Activated naive CD8-positive, alpha-beta T cell treated with anti-CD3 and anti-CD28 coated beads for 36 hours (primary cell): Measurements from ENCODE around the gene AUTS2. TPM values are rescaled to one million over a fixed set of nuclear protein-coding genes. Genes with fewer than 3 reads are reported as not detected.

Experiments
- DNase-seq: peaks from one replicate; pipeline ENCODE4 v3.0.0; 2021
- H3K27ac Mint-ChIP-seq: one replicate; pipeline ENCODE4 v1.8.0; 2022; ENCODE audit warnings: mild to moderate bottlenecking, moderate library complexity, mixed read lengths
- H3K27me3 Mint-ChIP-seq: one replicate; pipeline ENCODE4 v1.8.0; 2022; ENCODE audit warnings: mild to moderate bottlenecking, mixed read lengths
- H3K36me3 Mint-ChIP-seq: one replicate; pipeline ENCODE4 v1.8.0; 2021; ENCODE audit warnings: mild to moderate bottlenecking, mixed read lengths
- H3K4me1 Mint-ChIP-seq: one replicate; pipeline ENCODE4 v1.8.0; 2021; ENCODE audit warnings: mixed read lengths
- H3K4me3 Mint-ChIP-seq: one replicate; pipeline ENCODE4 v1.8.0; 2022; ENCODE audit warnings: mild to moderate bottlenecking, moderate library complexity, mixed read lengths
- H3K9me3 Mint-ChIP-seq: one replicate; pipeline ENCODE4 v1.8.0; 2022; ENCODE audit warnings: mixed read lengths
- total RNA-seq, 2 experiments: library from RNA; stranded (reverse); gene quantifications; one replicate each; pipeline ENCODE4 v1.2.3, GENCODE V29; 2021

AUTS2 gene
- total RNA-seq, 2 experiments from 2014 or later, result 0.58 to 0.78 TPM

- no peaks in the 10 kb centered on the region for H3K36me3 Mint-ChIP-seq
- H3K4me3 Mint-ChIP-seq, result no peak overlapping the region
- no peaks in the 10 kb centered on the region for H3K9me3 Mint-ChIP-seq
- H3K27me3 Mint-ChIP-seq, result no peaks in the 10 kb centered on the region
- no peak for DNase-seq
- H3K4me1 Mint-ChIP-seq, result peaks cover 5% of the 10 kb centered on the region
- no peak overlapping the region for H3K27ac Mint-ChIP-seq
Observed at GRCh38 chr7:69949122-69949521, 350.8 kb downstream of the AUTS2 start.

- H3K36me3 Mint-ChIP-seq, result no peaks in the 10 kb centered on the region
- peaks cover 5% of the 10 kb centered on the region for H3K4me1 Mint-ChIP-seq
- no peak overlapping the region for H3K27ac Mint-ChIP-seq
- no peak for DNase-seq
- no peak overlapping the region for H3K4me3 Mint-ChIP-seq
- H3K27me3 Mint-ChIP-seq, result no peaks in the 10 kb centered on the region
- no peaks in the 10 kb centered on the region for H3K9me3 Mint-ChIP-seq
Observed at GRCh38 chr7:69951458-69951857, 353.2 kb downstream of the AUTS2 start.

- no peak overlapping the region for H3K4me3 Mint-ChIP-seq
- H3K27ac Mint-ChIP-seq, result no peak overlapping the region
Observed at GRCh38 chr7:69953136-69954067, 355.1 kb downstream of the AUTS2 start.

GRCh38 chr7:69956541-69956940 is 358.3 kb downstream of the AUTS2 start:
- Mint-ChIP-seq H3K4me1 (peaks cover 5% of the 10 kb centered on the region), H3K27me3 (no peaks in the 10 kb centered on the region), H3K9me3 (no peaks in the 10 kb centered on the region), H3K27ac (no peak overlapping the region), H3K36me3 (no peaks in the 10 kb centered on the region), H3K4me3 (no peak overlapping the region)
- no peak for DNase-seq

More at GRCh38 chr7:69953136-69954067, 355.1 kb downstream of the AUTS2 start:
- Mint-ChIP-seq H3K27me3 (no peaks in the 10 kb centered on the region), H3K4me1 (peaks cover 5% of the 10 kb centered on the region), H3K9me3 (no peaks in the 10 kb centered on the region), H3K36me3 (no peaks in the 10 kb centered on the region)
- DNase-seq, result no peak

GRCh38 chr7:69957661-69958060 is 359.4 kb downstream of the AUTS2 start:
- Mint-ChIP-seq H3K4me3 (no peak overlapping the region), H3K27me3 (no peaks in the 10 kb centered on the region), H3K4me1 (peaks cover 8% of the 10 kb centered on the region), H3K27ac (no peak overlapping the region), H3K9me3 (no peaks in the 10 kb centered on the region), H3K36me3 (no peaks in the 10 kb centered on the region)
- DNase-seq, result no peak

GRCh38 chr7:69959789-69960499 is 361.7 kb downstream of the AUTS2 start:
- no peak overlapping the region for H3K4me3 Mint-ChIP-seq
- no peak overlapping the region for H3K27ac Mint-ChIP-seq
- no peaks in the 10 kb centered on the region for H3K27me3 Mint-ChIP-seq
- no peak for DNase-seq
- H3K9me3 Mint-ChIP-seq, result no peaks in the 10 kb centered on the region
- H3K4me1 Mint-ChIP-seq, result peaks cover 5% of the 10 kb centered on the region
- no peaks in the 10 kb centered on the region for H3K36me3 Mint-ChIP-seq

- Mint-ChIP-seq H3K4me1 (peaks cover 5% of the 10 kb centered on the region), H3K4me3 (no peak overlapping the region), H3K27ac (no peak overlapping the region), H3K36me3 (no peaks in the 10 kb centered on the region), H3K9me3 (no peaks in the 10 kb centered on the region), H3K27me3 (no peaks in the 10 kb centered on the region)
- DNase-seq, result no peak
Observed at GRCh38 chr7:69961436-69961835, 363.2 kb downstream of the AUTS2 start.

GRCh38 chr7:69962186-69963065 is 364.2 kb downstream of the AUTS2 start:
- DNase-seq, result no peak
- Mint-ChIP-seq H3K4me1 (peaks cover 5% of the 10 kb centered on the region), H3K4me3 (no peak overlapping the region), H3K36me3 (no peaks in the 10 kb centered on the region), H3K9me3 (no peaks in the 10 kb centered on the region), H3K27me3 (peaks cover 4% of the 10 kb centered on the region), H3K27ac (no peak overlapping the region)

GRCh38 chr7:69963393-69963792 is 365.1 kb downstream of the AUTS2 start:
- Mint-ChIP-seq H3K4me1 (peaks cover 5% of the 10 kb centered on the region), H3K4me3 (no peak overlapping the region), H3K27ac (no peak overlapping the region), H3K9me3 (no peaks in the 10 kb centered on the region), H3K36me3 (no peaks in the 10 kb centered on the region), H3K27me3 (peaks cover 4% of the 10 kb centered on the region)
- no peak for DNase-seq

- H3K4me1 Mint-ChIP-seq, result peaks cover 5% of the 10 kb centered on the region
- H3K4me3 Mint-ChIP-seq, result no peak overlapping the region
- H3K36me3 Mint-ChIP-seq, result no peaks in the 10 kb centered on the region
- H3K27me3 Mint-ChIP-seq, result peaks cover 4% of the 10 kb centered on the region
- no peak overlapping the region for H3K27ac Mint-ChIP-seq
- no peak for DNase-seq
- no peaks in the 10 kb centered on the region for H3K9me3 Mint-ChIP-seq
Observed at GRCh38 chr7:69966766-69967591, 368.7 kb downstream of the AUTS2 start.

GRCh38 chr7:69967689-69968450 is 369.6 kb downstream of the AUTS2 start:
- Mint-ChIP-seq H3K27ac (no peak overlapping the region), H3K36me3 (no peaks in the 10 kb centered on the region), H3K27me3 (peaks cover 4% of the 10 kb centered on the region), H3K4me1 (peaks cover under 1% of the 10 kb centered on the region), H3K9me3 (no peaks in the 10 kb centered on the region), H3K4me3 (no peak overlapping the region)
- DNase-seq, result no peak

GRCh38 chr7:69968969-69969556 is 370.8 kb downstream of the AUTS2 start:
- peaks cover 4% of the 10 kb centered on the region for H3K27me3 Mint-ChIP-seq
- H3K4me1 Mint-ChIP-seq, result no peaks in the 10 kb centered on the region
- DNase-seq, result no peak
- no peaks in the 10 kb centered on the region for H3K9me3 Mint-ChIP-seq
- H3K36me3 Mint-ChIP-seq, result no peaks in the 10 kb centered on the region
- no peak overlapping the region for H3K4me3 Mint-ChIP-seq
- H3K27ac Mint-ChIP-seq, result no peak overlapping the region

- H3K4me1 Mint-ChIP-seq, result no peaks in the 10 kb centered on the region
- no peak overlapping the region for H3K27ac Mint-ChIP-seq
- no peaks in the 10 kb centered on the region for H3K36me3 Mint-ChIP-seq
- no peak for DNase-seq
- H3K9me3 Mint-ChIP-seq, result peaks cover 3% of the 10 kb centered on the region
- no peak overlapping the region for H3K4me3 Mint-ChIP-seq
- no peaks in the 10 kb centered on the region for H3K27me3 Mint-ChIP-seq
Observed at GRCh38 chr7:69981646-69982045, 383.4 kb downstream of the AUTS2 start.
